WTC11 (cell line): ENCODE data around the gene C10orf90.

Source experiments
- ATF3 ChIP-seq: sonication (generic); formaldehyde crosslinking; conservative IDR thresholded peaks from 2 replicates; pipeline ENCODE4 v1.8.1; 2022; ENCODE audit warnings: mild to moderate bottlenecking, missing genetic modification reagents
- CTCF ChIP-seq: fragments of 200-600 bp; IDR thresholded peaks from 2 replicates; pipeline ENCODE4 v1.8.0; 2022; ENCODE audit warnings: antibody characterized with exemption
- ELF4 ChIP-seq: sonication (generic); formaldehyde crosslinking; IDR thresholded peaks from 2 replicates; pipeline ENCODE4 v1.8.1; 2022; ENCODE audit warnings: low read depth, mild to moderate bottlenecking, moderate library complexity, missing genetic modification reagents
- FOXP1 ChIP-seq: sonication (generic); formaldehyde crosslinking; IDR thresholded peaks from 2 replicates; pipeline ENCODE4 v1.8.0; 2022; ENCODE audit warnings: missing genetic modification reagents, mild to moderate bottlenecking, moderate library complexity, borderline replicate concordance
- MAX ChIP-seq: sonication (generic); formaldehyde crosslinking; IDR thresholded peaks from 2 replicates; pipeline ENCODE4 v1.8.0; 2022; ENCODE audit warnings: mild to moderate bottlenecking, missing genetic modification reagents
- NFE2L1 ChIP-seq: sonication (generic); formaldehyde crosslinking; IDR thresholded peaks from 2 replicates; pipeline ENCODE4 v1.8.1; 2023; ENCODE audit warnings: missing genetic modification reagents
- NR3C1 ChIP-seq: sonication (generic); formaldehyde crosslinking; conservative IDR thresholded peaks from 2 replicates; pipeline ENCODE4 v1.8.1; 2023; ENCODE audit warnings: low read depth, mild to moderate bottlenecking, missing genetic modification reagents
- PRDM15 ChIP-seq: sonication (generic); formaldehyde crosslinking; IDR thresholded peaks from 2 replicates; pipeline ENCODE4 v1.8.0; 2022; ENCODE audit warnings: missing genetic modification reagents
- TCF7 ChIP-seq: sonication (generic); formaldehyde crosslinking; IDR thresholded peaks from 2 replicates; pipeline ENCODE4 v1.8.0; 2022; ENCODE audit warnings: mild to moderate bottlenecking, low read depth, missing genetic modification reagents, moderate library complexity

GRCh38 chr10:126519185-126519584 lies 151.3 kb downstream of the C10orf90 start:
- TF ChIP-seq CTCF: no peak
- no peak for TF ChIP-seq FOXP1
- TF ChIP-seq NR3C1: no peak
- TF ChIP-seq TCF7 (CRISPR knock-in tag): no peak
- TF ChIP-seq MAX (CRISPR knock-in tag): no peak
- no peak for TF ChIP-seq NFE2L1 (CRISPR knock-in tag)
- TF ChIP-seq ELF4 (CRISPR knock-in tag): no peak
- no peak for TF ChIP-seq ATF3
- no peak for TF ChIP-seq PRDM15
